Liver (tissue), 9 donors: ENCODE data around the gene LRRC74A. TPM values are rescaled to one million over a fixed set of nuclear protein-coding genes. Genes with fewer than 3 reads are reported as not detected.

ENCODE experiments used
- DNase-seq: peaks from one replicate; pipeline ENCODE4 v3.0.0-alpha.2; 2017; ENCODE audit warnings: low spot score
- H3K27ac ChIP-seq, 2 donors: one replicate each; pipeline ENCODE4 v1.7.0; 2013; ENCODE audit warnings: inconsistent platforms in 2 of 2, low read length in 2 of 2, control low read depth in 1 of 2, low read depth in 1 of 2, mild to moderate bottlenecking in 1 of 2
- H3K27me3 ChIP-seq, 4 donors: one replicate each; pipeline versions ENCODE4 v1.6.1 to v1.7.0; 2013; ENCODE audit warnings: low read length in 3 of 4, inconsistent platforms in 1 of 4, mild to moderate bottlenecking in 1 of 4, moderate library complexity in 1 of 4; ENCODE audit not compliant: control insufficient read depth in 4 of 4, insufficient read depth in 4 of 4
- H3K36me3 ChIP-seq, 4 donors: one replicate each; pipeline versions ENCODE4 v1.6.1 to v1.7.0; 2013; ENCODE audit warnings: low read length in 3 of 4, mild to moderate bottlenecking in 3 of 4, low read depth in 1 of 4, moderate library complexity in 1 of 4; ENCODE audit not compliant: control insufficient read depth in 4 of 4, insufficient read depth in 3 of 4
- H3K4me1 ChIP-seq, 4 donors: one replicate each; pipeline versions ENCODE4 v1.6.1 to v1.7.0; 2013; ENCODE audit warnings: low read length in 3 of 4, mild to moderate bottlenecking in 3 of 4, moderate library complexity in 1 of 4; ENCODE audit not compliant: control insufficient read depth in 4 of 4, insufficient read depth in 4 of 4
- H3K4me3 ChIP-seq, 3 donors: one replicate each; pipeline versions ENCODE4 v1.6.1 to v1.7.0; 2013; ENCODE audit warnings: low read length in 3 of 3, control low read depth in 1 of 3, low read depth in 1 of 3, mild to moderate bottlenecking in 1 of 3
- H3K9ac ChIP-seq, 2 donors: one replicate each; pipeline ENCODE4 v1.7.0; 2013; ENCODE audit warnings: low read length in 2 of 2, mild to moderate bottlenecking in 2 of 2, moderate library complexity in 2 of 2, control low read depth in 1 of 2, low read depth in 1 of 2
- H3K9me3 ChIP-seq, 4 donors: one replicate each; pipeline versions ENCODE4 v1.6.1 to v1.7.0; 2013; ENCODE audit warnings: low read length in 3 of 4; ENCODE audit not compliant: control insufficient read depth in 4 of 4
- FOXA1 ChIP-seq: IDR thresholded peaks from 2 replicates; pipeline ENCODE4 v1.6.1; 2016; ENCODE audit warnings: antibody characterized with exemption
- FOXA2 ChIP-seq: IDR thresholded peaks from 2 replicates; pipeline ENCODE4 v1.6.1; 2016; ENCODE audit warnings: antibody characterized with exemption
- GABPA ChIP-seq, 2 donors: IDR thresholded peaks in 1 of 2; conservative IDR thresholded peaks in 1 of 2; 2 replicates each; pipeline ENCODE4 v1.6.1; 2016; ENCODE audit warnings: antibody characterized with exemption in 2 of 2, mild to moderate bottlenecking in 1 of 2, moderate library complexity in 1 of 2
- HNF4A ChIP-seq, 2 donors: conservative IDR thresholded peaks; 2 replicates each; pipeline ENCODE4 v1.6.1; 2016; ENCODE audit warnings: antibody characterized with exemption in 2 of 2, mild to moderate bottlenecking in 2 of 2
- HNF4G ChIP-seq: IDR thresholded peaks from 2 replicates; pipeline ENCODE4 v1.6.1; 2016; ENCODE audit warnings: antibody characterized with exemption
- NR2F2 ChIP-seq: IDR thresholded peaks from 2 replicates; pipeline ENCODE4 v1.6.1; 2016; ENCODE audit warnings: antibody characterized with exemption
- RAD21 ChIP-seq, 2 donors: IDR thresholded peaks; 2 replicates each; pipeline ENCODE4 v1.6.1; 2016; ENCODE audit warnings: antibody characterized with exemption in 2 of 2, mild to moderate bottlenecking in 2 of 2
- RXRA ChIP-seq, 2 donors: IDR thresholded peaks; 2 replicates each; pipeline ENCODE4 v1.6.1; 2017 to 2018; ENCODE audit warnings: antibody characterized with exemption in 2 of 2, mild to moderate bottlenecking in 1 of 2
- SP1 ChIP-seq: IDR thresholded peaks from 2 replicates; pipeline ENCODE4 v1.6.1; 2018; ENCODE audit warnings: antibody characterized with exemption, mild to moderate bottlenecking
- YY1 ChIP-seq: IDR thresholded peaks from 2 replicates; pipeline ENCODE4 v1.6.1; 2016; ENCODE audit warnings: antibody characterized with exemption, mild to moderate bottlenecking
- WGBS: extraction: QIAGEN DNeasy Blood & Tissue Kit; methylation state at CpG from one replicate; pipeline ENCODE4 v1.1.7; 2013; 5-methylcytosine and 5-hydroxymethylcytosine counted together
- polyA plus RNA-seq, 2 donors: library from polyadenylated mRNA; stranded (reverse) in 1 of 2; unstranded in 1 of 2; fragments of 200-250 nt in 1 of 2; fragments of >200 nt in 1 of 2; fragmentation: Nextera tagmentation in 1 of 2; extraction: Ambion mirVana in 1 of 2; gene quantifications; one replicate each; pipeline versions ENCODE4 v1.2.1 to v1.2.3, GENCODE V29; 2013 to 2015
- total RNA-seq, 2 donors: library from RNA; depleted of rRNA; stranded (reverse); fragments of >200 nt; gene quantifications; one replicate each; pipeline ENCODE4 v1.2.3, GENCODE V29; 2014
- TF ChIP-seq, protein P1 (sequence below): IDR thresholded peaks from 2 replicates; pipeline ENCODE4 v1.6.1; 2016; ENCODE audit warnings: antibody characterized with exemption
- TF ChIP-seq, protein P2 (sequence below): fragments of 150-350 bp; IDR thresholded peaks from 2 replicates; pipeline ENCODE4 v1.5.1; 2017; ENCODE audit warnings: improper control_type of control experiment, low read depth, low read length; ENCODE audit not compliant: missing input control
- TF ChIP-seq, protein P3 (sequence below): IDR thresholded peaks from 2 replicates; pipeline ENCODE4 v1.6.1; 2016; ENCODE audit warnings: antibody characterized with exemption, mild to moderate bottlenecking
- TF ChIP-seq, protein P4 (sequence below): IDR thresholded peaks from 2 replicates; pipeline ENCODE4 v1.6.1; 2016; ENCODE audit warnings: antibody characterized with exemption
- donor health status: healthy.
- donor health status: healthy.
- donor health status: healthy.
- donor health status: healthy.
- donor health status: healthy.

LRRC74A gene
- total and polyA plus RNA-seq, 4 donors: not detected

DNA sequence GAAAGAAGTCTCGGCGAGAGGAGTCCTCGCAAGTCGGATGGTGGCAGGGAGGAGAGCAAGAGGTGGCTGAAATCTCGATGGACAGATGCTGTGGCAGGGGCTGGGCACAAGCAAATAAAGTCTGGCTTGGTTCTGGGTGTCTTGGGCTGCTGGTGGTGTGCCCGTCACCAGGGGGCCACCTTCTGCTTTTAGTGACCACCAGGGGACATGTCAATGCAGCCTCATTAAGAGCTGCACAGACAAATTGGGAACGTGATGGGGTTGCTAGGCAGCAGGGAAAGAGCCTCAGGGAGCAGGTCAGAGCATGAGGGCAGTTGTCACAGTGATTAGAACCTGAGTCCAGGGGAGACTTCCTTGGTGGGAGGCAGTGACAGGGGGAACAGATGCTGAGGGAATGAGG is 44.0 kb downstream of the LRRC74A start:
- WGBS: 62% methylated on average over 7 of the region's 7 CpGs
- no peaks in the 10 kb centered on the region for H3K9me3 ChIP-seq

DNA sequence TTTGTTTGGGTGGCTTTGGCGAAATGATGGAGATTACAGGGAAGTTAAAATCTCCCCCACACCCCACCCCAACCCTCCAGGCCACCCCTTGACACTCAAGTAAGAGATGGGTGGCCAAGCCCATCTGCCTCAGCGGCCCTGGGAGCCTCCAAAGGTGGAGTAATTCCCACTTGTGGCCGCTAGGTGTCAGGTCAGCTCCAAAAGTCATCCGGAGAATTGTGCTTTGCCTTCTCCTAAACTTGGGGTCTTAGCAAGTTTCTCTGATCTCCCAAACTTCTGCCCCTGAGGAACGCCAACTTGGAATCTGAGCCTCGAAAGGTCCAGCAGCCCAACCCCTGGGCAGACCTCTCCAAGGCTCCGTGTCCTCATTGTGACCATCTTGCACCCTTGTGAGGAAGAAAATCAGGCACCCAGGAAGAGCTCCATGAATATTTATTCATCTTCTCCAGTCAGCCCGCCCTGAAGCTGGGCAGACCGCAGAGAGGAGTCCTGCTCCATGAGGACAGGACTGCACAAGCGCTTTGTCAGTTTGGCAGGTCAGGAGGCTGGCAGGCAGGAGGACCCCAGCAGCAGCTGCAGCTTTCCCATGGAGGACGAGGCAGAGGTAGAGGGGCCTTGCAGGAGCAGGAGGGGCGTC is 46.7 kb downstream of the LRRC74A start:
- 24% methylated on average over 12 of the region's 12 CpGs for WGBS
- H3K4me1 ChIP-seq: peaks cover 0 to under 1% (median 0%) of the 10 kb centered on the region in 4 donors
- TF ChIP-seq, protein P1, sequence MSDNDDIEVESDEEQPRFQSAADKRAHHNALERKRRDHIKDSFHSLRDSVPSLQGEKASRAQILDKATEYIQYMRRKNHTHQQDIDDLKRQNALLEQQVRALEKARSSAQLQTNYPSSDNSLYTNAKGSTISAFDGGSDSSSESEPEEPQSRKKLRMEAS: no peak
- TF ChIP-seq, protein P2, sequence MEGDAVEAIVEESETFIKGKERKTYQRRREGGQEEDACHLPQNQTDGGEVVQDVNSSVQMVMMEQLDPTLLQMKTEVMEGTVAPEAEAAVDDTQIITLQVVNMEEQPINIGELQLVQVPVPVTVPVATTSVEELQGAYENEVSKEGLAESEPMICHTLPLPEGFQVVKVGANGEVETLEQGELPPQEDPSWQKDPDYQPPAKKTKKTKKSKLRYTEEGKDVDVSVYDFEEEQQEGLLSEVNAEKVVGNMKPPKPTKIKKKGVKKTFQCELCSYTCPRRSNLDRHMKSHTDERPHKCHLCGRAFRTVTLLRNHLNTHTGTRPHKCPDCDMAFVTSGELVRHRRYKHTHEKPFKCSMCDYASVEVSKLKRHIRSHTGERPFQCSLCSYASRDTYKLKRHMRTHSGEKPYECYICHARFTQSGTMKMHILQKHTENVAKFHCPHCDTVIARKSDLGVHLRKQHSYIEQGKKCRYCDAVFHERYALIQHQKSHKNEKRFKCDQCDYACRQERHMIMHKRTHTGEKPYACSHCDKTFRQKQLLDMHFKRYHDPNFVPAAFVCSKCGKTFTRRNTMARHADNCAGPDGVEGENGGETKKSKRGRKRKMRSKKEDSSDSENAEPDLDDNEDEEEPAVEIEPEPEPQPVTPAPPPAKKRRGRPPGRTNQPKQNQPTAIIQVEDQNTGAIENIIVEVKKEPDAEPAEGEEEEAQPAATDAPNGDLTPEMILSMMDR: peak; percentile 93
- TF ChIP-seq RAD21 (IDR thresholded peaks at IDR 0.05): peak; percentile 78 to 90
- no peak overlapping the region for H3K27ac ChIP-seq
- H3K9me3 ChIP-seq: no peaks in the 10 kb centered on the region
- no peaks in the 10 kb centered on the region for H3K27me3 ChIP-seq
- H3K4me3 ChIP-seq: no peak overlapping the region
- H3K36me3 ChIP-seq: no peaks in the 10 kb centered on the region
- no peak overlapping the region for H3K9ac ChIP-seq
- peak; percentile 71 for DNase-seq

More for the DNA sequence above, 44.0 kb downstream of the LRRC74A start:
- TF ChIP-seq HNF4G (no peak), SP1 (no peak), RXRA (IDR thresholded peaks at IDR 0.05) (no peak), GABPA (IDR thresholded peaks at IDR 0.05 in 1 of 2, conservative IDR thresholded peaks at IDR 0.05 in 1 of 2) (no peak), FOXA1 (no peak), NR2F2 (no peak), FOXA2 (no peak), YY1 (no peak), RAD21 (IDR thresholded peaks at IDR 0.05) (no peak), HNF4A (conservative IDR thresholded peaks at IDR 0.05) (no peak)
- TF ChIP-seq, protein P2: no peak
- TF ChIP-seq, protein P3, sequence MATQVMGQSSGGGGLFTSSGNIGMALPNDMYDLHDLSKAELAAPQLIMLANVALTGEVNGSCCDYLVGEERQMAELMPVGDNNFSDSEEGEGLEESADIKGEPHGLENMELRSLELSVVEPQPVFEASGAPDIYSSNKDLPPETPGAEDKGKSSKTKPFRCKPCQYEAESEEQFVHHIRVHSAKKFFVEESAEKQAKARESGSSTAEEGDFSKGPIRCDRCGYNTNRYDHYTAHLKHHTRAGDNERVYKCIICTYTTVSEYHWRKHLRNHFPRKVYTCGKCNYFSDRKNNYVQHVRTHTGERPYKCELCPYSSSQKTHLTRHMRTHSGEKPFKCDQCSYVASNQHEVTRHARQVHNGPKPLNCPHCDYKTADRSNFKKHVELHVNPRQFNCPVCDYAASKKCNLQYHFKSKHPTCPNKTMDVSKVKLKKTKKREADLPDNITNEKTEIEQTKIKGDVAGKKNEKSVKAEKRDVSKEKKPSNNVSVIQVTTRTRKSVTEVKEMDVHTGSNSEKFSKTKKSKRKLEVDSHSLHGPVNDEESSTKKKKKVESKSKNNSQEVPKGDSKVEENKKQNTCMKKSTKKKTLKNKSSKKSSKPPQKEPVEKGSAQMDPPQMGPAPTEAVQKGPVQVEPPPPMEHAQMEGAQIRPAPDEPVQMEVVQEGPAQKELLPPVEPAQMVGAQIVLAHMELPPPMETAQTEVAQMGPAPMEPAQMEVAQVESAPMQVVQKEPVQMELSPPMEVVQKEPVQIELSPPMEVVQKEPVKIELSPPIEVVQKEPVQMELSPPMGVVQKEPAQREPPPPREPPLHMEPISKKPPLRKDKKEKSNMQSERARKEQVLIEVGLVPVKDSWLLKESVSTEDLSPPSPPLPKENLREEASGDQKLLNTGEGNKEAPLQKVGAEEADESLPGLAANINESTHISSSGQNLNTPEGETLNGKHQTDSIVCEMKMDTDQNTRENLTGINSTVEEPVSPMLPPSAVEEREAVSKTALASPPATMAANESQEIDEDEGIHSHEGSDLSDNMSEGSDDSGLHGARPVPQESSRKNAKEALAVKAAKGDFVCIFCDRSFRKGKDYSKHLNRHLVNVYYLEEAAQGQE: no peak
- TF ChIP-seq, protein P1: no peak
- TF ChIP-seq, protein P4, sequence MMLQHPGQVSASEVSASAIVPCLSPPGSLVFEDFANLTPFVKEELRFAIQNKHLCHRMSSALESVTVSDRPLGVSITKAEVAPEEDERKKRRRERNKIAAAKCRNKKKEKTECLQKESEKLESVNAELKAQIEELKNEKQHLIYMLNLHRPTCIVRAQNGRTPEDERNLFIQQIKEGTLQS: no peak
- Histone ChIP-seq H3K27ac (no peak overlapping the region), H3K4me1 (peaks cover 0 to 4% (median 2%) of the 10 kb centered on the region in 4 donors), H3K27me3 (no peaks in the 10 kb centered on the region), H3K4me3 (no peak overlapping the region), H3K9ac (no peak overlapping the region), H3K36me3 (no peaks in the 10 kb centered on the region)
- DNase-seq: no peak
